GM18867 (cell line): ENCODE measurements around the gene SLC48A1.

Experiments
- ATAC-seq: cut with Tn5 transposase; IDR thresholded peaks from one replicate; pipeline ENCODE4 v1.9.1; 2021; ENCODE audit warnings: mild to moderate bottlenecking, moderate library complexity; ENCODE audit not compliant: unreplicated experiment

SLC48A1 gene

GRCh38 chr12:47744005-47744651 lies 28.9 kb upstream of the SLC48A1 start:
- ATAC-seq: no peak

GRCh38 chr12:47744778-47745436 lies 28.1 kb upstream of the SLC48A1 start:
- no peak for ATAC-seq

GRCh38 chr12:47745485-47746041 lies 27.5 kb upstream of the SLC48A1 start:
- ATAC-seq: no peak

DNA sequence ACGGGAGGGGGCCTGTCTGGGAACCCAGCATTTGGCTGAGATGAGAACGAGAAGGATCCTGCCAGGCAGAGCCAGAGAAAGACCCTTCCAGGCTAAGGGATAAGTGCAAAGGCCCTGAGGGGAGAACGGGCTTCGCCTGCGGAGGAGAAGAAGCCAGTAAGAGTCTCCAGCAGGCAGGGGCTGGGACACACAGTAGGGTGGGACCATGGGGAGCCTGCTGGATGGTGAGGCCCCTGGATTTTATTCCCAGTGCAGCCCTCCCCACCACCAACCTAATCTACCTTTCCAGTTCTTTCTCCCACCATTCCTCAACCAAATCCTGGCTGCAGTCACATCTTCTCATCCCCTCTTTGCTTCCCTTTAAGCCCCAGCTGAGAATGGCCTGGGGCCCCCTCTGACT lies 27.0 kb upstream of the SLC48A1 start:
- no peak for ATAC-seq

GRCh38 chr12:47746523-47746922 lies 26.5 kb upstream of the SLC48A1 start:
- no peak for ATAC-seq

DNA sequence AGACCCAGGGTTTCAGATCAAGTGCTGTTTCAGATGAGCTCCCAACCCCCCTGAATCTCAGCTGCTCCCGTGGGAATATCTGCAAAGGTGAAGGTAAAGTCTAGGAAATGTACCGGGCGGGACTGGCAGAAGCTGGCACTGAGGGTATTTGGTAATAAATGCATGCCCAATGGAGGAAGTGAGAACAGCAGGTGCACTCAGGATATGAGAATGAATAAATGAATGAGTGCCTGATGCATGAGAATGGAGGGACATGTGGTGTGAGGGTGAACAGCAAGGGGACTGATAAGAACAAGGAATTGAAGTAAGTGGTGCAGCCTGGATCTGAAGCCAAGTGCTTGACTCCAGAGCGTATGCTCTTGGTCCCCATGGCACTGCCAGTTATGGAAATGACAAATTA lies 25.9 kb upstream of the SLC48A1 start:
- no peak for ATAC-seq

- no peak for ATAC-seq
These were observed 25.2 kb upstream of the SLC48A1 start for GRCh38 chr12:47747596-47748506.

- ATAC-seq: no peak
These were observed 24.6 kb upstream of the SLC48A1 start for GRCh38 chr12:47748507-47748828.

DNA sequence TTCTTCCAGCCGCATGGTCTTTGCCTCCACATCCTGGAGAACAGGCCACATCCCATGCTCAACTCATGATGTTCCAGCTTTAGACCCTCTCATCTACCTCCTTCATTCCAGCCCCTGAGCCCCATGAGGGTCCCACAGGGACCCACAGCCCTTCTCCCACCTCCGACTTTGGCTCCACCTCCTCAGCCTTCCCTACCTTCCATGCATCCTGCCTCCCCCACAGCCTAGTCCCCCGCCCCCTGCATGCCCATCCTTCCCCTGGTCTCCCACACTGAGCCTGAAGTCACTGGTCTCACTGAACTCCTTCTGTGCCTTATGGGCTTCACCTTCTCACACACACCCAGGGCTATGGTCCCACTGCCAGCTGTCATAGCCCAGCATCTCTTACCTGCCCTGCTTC lies 24.1 kb upstream of the SLC48A1 start:
- ATAC-seq: no peak

GRCh38 chr12:47750229-47750798 lies 22.7 kb upstream of the SLC48A1 start:
- ATAC-seq: no peak

DNA sequence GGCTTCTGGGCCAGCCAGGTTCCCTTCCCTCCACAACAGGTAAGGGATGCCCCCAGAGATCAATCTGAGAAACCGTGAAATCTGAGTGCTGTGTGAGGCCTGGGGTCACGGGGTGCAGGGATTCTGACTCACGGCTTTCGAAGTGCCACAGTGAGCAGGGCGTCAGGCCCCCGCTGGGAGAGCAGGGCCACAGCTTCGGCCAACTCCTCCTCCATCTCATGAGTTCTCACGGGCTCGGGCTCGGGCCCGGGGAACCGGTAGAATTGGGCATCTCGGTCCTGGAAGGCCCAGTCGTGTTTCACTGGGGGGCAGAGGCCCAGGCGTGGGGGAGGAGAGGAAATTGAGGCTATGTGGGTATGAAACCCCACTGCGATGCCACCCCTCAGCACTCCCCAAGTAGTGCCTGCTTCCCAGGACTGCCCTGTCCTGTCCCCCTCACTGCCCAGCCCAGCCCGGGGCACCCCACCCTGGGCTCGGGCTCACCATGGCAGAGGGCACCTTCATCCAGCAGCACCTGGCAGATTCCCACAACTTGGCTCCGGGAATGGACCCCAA lies 22.0 kb upstream of the SLC48A1 start:
- ATAC-seq: no peak

- ATAC-seq: no peak
These were observed 21.5 kb upstream of the SLC48A1 start for GRCh38 chr12:47751561-47751960.

- ATAC-seq: no peak
These were observed 20.9 kb upstream of the SLC48A1 start for GRCh38 chr12:47752121-47752520.

GRCh38 chr12:47752552-47752951 lies 20.5 kb upstream of the SLC48A1 start:
- ATAC-seq: no peak

- ATAC-seq: no peak
These were observed 19.7 kb upstream of the SLC48A1 start for GRCh38 chr12:47753021-47754001.

DNA sequence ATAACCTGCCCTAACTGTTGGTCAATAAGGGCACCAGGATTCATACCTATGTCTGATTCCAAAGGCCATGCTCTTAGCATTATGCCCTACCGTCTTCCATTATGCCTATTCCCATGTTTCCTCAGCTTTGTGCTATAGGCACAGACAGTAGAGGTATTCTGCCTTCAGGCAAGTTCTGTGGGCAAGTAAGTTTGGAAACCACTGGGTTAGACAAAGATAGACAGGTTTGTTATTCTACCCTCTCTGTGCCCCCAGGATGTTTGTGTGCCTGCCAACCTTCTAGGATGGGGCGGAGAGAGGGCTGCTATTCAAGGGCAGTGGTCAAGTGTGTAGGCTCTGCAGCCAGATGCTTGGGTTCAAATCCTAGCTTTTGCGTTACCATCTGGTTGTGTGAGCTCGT lies 18.9 kb upstream of the SLC48A1 start:
- no peak for ATAC-seq

DNA sequence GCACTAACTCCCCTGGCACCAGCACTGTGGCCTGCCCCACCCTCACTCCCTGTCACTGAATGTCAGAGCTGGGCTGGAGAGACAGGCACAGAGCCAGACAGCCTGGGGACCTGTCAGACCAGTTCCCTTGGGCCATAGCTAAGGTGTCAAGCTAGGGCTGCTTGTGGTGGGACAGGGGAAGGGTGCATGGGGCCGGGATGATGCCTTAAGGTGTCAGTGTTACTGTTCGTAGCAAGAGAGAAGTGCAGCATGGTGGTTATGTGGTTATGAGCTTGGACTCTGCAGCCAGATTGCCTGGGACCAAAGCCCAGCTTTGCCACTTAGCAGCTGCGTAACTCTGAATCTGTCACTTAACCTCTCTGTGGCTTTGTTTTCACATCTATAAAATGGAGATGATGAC lies 18.2 kb upstream of the SLC48A1 start:
- ATAC-seq: peak; percentile 39

DNA sequence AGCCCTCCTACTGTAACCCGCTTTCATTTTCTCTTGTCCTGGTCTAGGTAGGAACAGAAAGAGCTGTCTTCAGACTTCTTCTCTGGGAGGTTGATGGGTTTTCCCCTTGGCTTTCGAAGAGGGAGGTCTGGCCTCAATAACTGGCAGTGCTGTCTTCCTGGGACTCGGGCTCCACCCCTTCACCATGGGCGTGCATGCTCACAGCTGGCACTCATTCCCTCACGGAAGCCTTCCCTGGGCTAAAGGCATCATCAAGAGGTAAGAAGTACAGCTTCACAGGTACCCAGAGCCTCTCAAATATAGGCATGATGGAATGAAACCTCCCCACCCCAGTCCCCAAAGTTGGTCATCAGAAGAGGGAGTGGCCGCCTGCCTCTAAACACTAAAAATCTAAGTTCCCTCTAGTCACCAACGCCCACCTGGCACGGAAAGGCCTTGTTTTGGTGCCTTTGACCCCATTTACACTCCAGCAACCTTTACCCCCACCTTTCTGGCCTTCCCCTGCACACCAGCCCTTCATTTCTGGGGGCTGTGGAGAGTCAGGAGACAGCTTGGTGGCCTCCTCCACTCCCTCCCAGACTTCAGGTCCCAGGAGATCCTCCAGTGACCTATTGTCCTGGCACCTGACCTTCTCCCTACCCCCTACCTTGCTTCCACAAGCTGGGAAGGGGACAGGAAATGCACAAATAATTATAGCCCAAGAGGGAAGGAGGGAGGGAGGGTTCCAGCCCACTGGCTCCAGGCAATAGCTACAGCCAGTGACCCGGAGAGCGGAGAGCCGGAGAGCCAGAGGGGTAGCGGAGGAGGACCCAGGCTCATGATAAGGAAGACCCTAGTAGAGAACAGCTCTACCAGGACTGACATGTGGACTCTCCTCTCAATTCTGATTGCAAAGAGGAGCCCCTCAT lies 17.1 kb upstream of the SLC48A1 start:
- ATAC-seq: peak; percentile 70

GRCh38 chr12:47757364-47757839 lies 15.6 kb upstream of the SLC48A1 start:
- no peak for ATAC-seq
